ENCODE data around the gene ATXN1. TPM values are rescaled to one million over a fixed set of nuclear protein-coding genes. Genes with fewer than 3 reads are reported as not detected.

Gene ATXN1
- total RNA-seq, 4 donors from 2014 or later, result 48.7 to 166 (median 105) TPM

DNA sequence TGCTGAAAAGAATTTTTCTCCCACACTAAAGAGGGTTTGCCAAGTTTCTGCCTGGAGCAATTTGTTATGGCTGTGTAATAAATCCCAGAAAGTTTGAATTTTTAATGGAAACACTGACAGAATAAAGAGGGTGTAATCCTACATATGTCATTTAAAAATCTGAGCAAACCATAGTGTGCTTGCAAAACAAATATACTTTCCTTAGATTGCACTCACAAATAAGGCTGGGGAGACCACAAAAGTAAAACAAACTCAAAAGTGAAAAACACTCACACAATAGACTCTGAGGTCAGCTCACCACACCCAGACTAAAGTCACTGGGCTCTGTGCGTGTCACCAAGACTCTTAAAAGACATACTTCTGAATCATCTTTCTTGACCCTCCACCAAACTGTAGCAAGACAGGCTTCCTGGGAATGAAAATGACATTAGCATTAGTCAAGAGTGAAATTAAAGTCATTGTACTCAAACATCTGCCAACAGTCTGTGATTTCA, 4.8 kb upstream of the ATXN1 start:
- WGBS, 2 donors (ENCODE audit: low coverage in 1 of 2), result 11 to 44% methylated on average over 1 of the region's 1 CpG
- in situ Hi-C loops (cut with MboI; ENCODE audit: low pct_ligation_motif_present in 1 of 4, low pct_unique_long_range_greater_than_20kb in 1 of 4, low sequenced_read_pairs in 3 of 4), result loop anchor here (5.0 to 25.0 kb wide), 5 partner anchors 199 to 434 kb away; no protein-coding TSS in a partner anchor
- H3K27ac ChIP-seq, result peak overlapping the region in 1 of 4 donors; percentile 100

GRCh38 chr6:16765235-16765634, 4.0 kb upstream of the ATXN1 start:
- H3K27me3 ChIP-seq, result no peaks in the 10 kb centered on the region
- DNase-seq, result no peak
- H3K9me3 ChIP-seq, result no peaks in the 10 kb centered on the region
- H3K27ac ChIP-seq, result peak overlapping the region in 2 of 4 donors; percentile 99 to 100
- intact Hi-C loops (cut with DNase I; ENCODE audit: low total_unique reads) (loop anchor here (10.0 kb wide), 1 partner anchor 250 kb away; no protein-coding TSS in a partner anchor), in situ Hi-C loops (cut with MboI; ENCODE audit: low pct_ligation_motif_present in 1 of 4, low pct_unique_long_range_greater_than_20kb in 1 of 4, low sequenced_read_pairs in 3 of 4) (loop anchor here (5.0 to 25.0 kb wide), 5 partner anchors 200 to 433 kb away; no protein-coding TSS in a partner anchor)
- H3K4me3 ChIP-seq, result no peak overlapping the region
- no peaks in the 10 kb centered on the region for H3K36me3 ChIP-seq
- TF ChIP-seq CTCF (IDR thresholded peaks at IDR 0.05) (no peak), POLR2A (IDR thresholded peaks at IDR 0.05) (no peak), EP300 (IDR thresholded peaks at IDR 0.05; ENCODE audit: low read depth) (no peak), POLR2AphosphoS5 (IDR thresholded peaks at IDR 0.05) (no peak)
- peaks cover 10 to 62% (median 22%) of the 10 kb centered on the region in 4 donors for H3K4me1 ChIP-seq
- 80 to 90% methylated on average over 3 of the region's 3 CpGs for WGBS, 2 donors (ENCODE audit: low coverage in 1 of 2)

More for the DNA sequence above, 4.8 kb upstream of the ATXN1 start:
- TF ChIP-seq POLR2A (IDR thresholded peaks at IDR 0.05), result no peak
- TF ChIP-seq CTCF (IDR thresholded peaks at IDR 0.05), result no peak
- no peak for TF ChIP-seq EP300 (IDR thresholded peaks at IDR 0.05; ENCODE audit: low read depth)
- no peak for TF ChIP-seq POLR2AphosphoS5 (IDR thresholded peaks at IDR 0.05)
- H3K36me3 ChIP-seq, result no peaks in the 10 kb centered on the region
- no peaks in the 10 kb centered on the region for H3K9me3 ChIP-seq
- no peaks in the 10 kb centered on the region for H3K27me3 ChIP-seq
- peaks cover 10 to 69% (median 29%) of the 10 kb centered on the region in 4 donors for H3K4me1 ChIP-seq
- no peak overlapping the region for H3K4me3 ChIP-seq
- no peak for DNase-seq
- intact Hi-C loops (cut with DNase I; ENCODE audit: low total_unique reads), result loop anchor here (10.0 kb wide), 1 partner anchor 251 kb away; no protein-coding TSS in a partner anchor

DNA sequence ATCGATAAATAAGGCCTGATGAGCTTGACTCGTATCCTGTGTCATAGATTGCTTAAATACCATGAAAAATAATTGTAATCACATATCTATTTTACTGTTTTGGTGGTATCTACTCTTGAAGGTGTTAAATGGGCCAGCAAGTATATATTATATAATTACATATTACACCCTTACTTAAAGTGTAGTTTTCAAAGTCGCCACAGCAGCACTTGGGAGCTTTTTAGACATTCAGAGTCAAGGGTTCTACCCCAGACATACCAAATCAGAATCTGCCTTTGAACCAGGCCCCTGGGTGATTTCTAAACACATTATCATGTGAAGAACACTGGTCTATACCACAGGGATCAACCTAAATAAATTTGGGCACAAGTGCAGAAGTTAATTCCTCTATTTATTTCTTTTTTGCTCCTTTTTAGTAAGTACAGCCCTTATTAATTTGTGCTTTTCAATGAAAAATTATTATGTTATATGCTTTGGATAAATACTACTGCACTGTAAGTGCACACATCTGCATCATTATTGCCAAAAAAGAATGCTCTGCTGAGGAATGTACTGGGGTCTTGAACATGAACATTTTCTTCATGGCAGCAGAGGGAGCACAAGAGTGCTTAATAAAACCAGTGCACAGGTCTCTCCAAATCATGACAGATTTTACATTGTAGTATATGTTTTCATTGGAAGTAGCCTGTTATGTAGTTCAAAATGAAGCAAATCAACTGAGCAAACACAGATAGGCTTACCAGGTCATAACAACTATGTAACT, 3.1 kb upstream of the ATXN1 start:
- no peaks in the 10 kb centered on the region for H3K36me3 ChIP-seq
- no peak for TF ChIP-seq EP300 (IDR thresholded peaks at IDR 0.05; ENCODE audit: low read depth)
- TF ChIP-seq POLR2A (IDR thresholded peaks at IDR 0.05), result no peak
- TF ChIP-seq CTCF (IDR thresholded peaks at IDR 0.05), result peak in 4 of 5 experiments; percentile 20 to 36 (median 32)
- no peak for TF ChIP-seq POLR2AphosphoS5 (IDR thresholded peaks at IDR 0.05)
- in situ Hi-C loops (cut with MboI; ENCODE audit: low pct_ligation_motif_present in 1 of 4, low pct_unique_long_range_greater_than_20kb in 1 of 4, low sequenced_read_pairs in 3 of 4), result loop anchor here in 3 of 4 donors (10.0 to 25.0 kb wide), 4 partner anchors 200 to 430 kb away; no protein-coding TSS in a partner anchor
- peaks cover 8 to 53% (median 18%) of the 10 kb centered on the region in 4 donors for H3K4me1 ChIP-seq
- H3K27ac ChIP-seq, result peak overlapping the region; percentile 99 to 100 (median 100)
- H3K27me3 ChIP-seq, result no peaks in the 10 kb centered on the region
- 58 to 66% methylated on average over 3 of the region's 3 CpGs for WGBS, 2 donors (ENCODE audit: low coverage in 1 of 2)
- intact Hi-C loops (cut with DNase I; ENCODE audit: low total_unique reads), result loop anchor here (5.0 to 10.0 kb wide), 2 partner anchors 250 to 432 kb away; no protein-coding TSS in a partner anchor
- no peak overlapping the region for H3K4me3 ChIP-seq
- no peak for DNase-seq
- H3K9me3 ChIP-seq, result no peaks in the 10 kb centered on the region

Measured in transverse colon (tissue), 4 donors.